H9 (cell line): ENCODE data around the gene BRD7. TPM values are rescaled to one million over a fixed set of nuclear protein-coding genes. Genes with fewer than 3 reads are reported as not detected.

ENCODE experiments used
- DNase-seq: peaks from one replicate; pipeline ENCODE4 v3.0.0-alpha.2; 2017
- H2AFZ ChIP-seq: one replicate; pipeline ENCODE4 v1.6.1; 2013; ENCODE audit warnings: mild to moderate bottlenecking, low read length, control low read depth, moderate library complexity
- H2AK5ac ChIP-seq: 2 replicates; pipeline ENCODE4 v1.6.1; 2013; ENCODE audit warnings: low read length, control low read depth, mixed read lengths; ENCODE audit not compliant: insufficient read length
- H2BK120ac ChIP-seq: one replicate; pipeline ENCODE4 v1.6.1; 2013; ENCODE audit warnings: low read depth, mild to moderate bottlenecking, low read length, control low read depth, inconsistent platforms; ENCODE audit not compliant: poor library complexity, severe bottlenecking
- H2BK12ac ChIP-seq: 2 replicates; pipeline ENCODE4 v1.6.1; 2013; ENCODE audit warnings: low read length, control low read depth, mixed read lengths, low read depth; ENCODE audit not compliant: insufficient read length
- H2BK15ac ChIP-seq: 2 replicates; pipeline ENCODE4 v1.6.1; 2013; ENCODE audit warnings: low read depth, low read length, control low read depth
- H2BK20ac ChIP-seq: one replicate; pipeline ENCODE4 v1.6.1; 2013; ENCODE audit warnings: low read depth, mild to moderate bottlenecking, low read length, control low read depth, inconsistent platforms; ENCODE audit not compliant: poor library complexity, severe bottlenecking
- H2BK5ac ChIP-seq: 2 replicates; pipeline ENCODE4 v1.6.1; 2013; ENCODE audit warnings: low read length, control low read depth, mixed read lengths; ENCODE audit not compliant: insufficient read length
- H3K14ac ChIP-seq: 2 replicates; pipeline ENCODE4 v1.6.1; 2013; ENCODE audit warnings: low read length, control low read depth; ENCODE audit not compliant: insufficient read depth
- H3K18ac ChIP-seq: 2 replicates; pipeline ENCODE4 v1.6.1; 2013; ENCODE audit warnings: low read depth, mild to moderate bottlenecking, mixed read lengths, low read length, control low read depth; ENCODE audit not compliant: insufficient read length
- H3K23ac ChIP-seq: 2 replicates; pipeline ENCODE4 v1.6.1; 2013; ENCODE audit warnings: low read length, control low read depth, mixed read lengths, low read depth; ENCODE audit not compliant: insufficient read length
- H3K23me2 ChIP-seq: 2 replicates; pipeline ENCODE4 v1.6.1; 2013; ENCODE audit warnings: low read depth, mild to moderate bottlenecking, mixed read lengths, low read length, control low read depth; ENCODE audit not compliant: insufficient read length, poor library complexity, severe bottlenecking
- H3K27ac ChIP-seq: 2 replicates; pipeline ENCODE4 v1.5.1; 2013; ENCODE audit warnings: low read length, control low read depth, mixed read lengths, low read depth; ENCODE audit not compliant: insufficient read length
- H3K27me3 ChIP-seq: 2 replicates; pipeline ENCODE4 v1.6.1; 2013; ENCODE audit warnings: low read length, control low read depth, inconsistent platforms; ENCODE audit not compliant: insufficient read depth
- H3K4ac ChIP-seq: 2 replicates; pipeline ENCODE4 v1.6.1; 2013; ENCODE audit warnings: low read depth, mild to moderate bottlenecking, control low read depth, inconsistent platforms, low read length, moderate library complexity
- H3K4me1 ChIP-seq: 2 replicates; pipeline ENCODE4 v1.6.1; 2013; ENCODE audit warnings: low read length, control low read depth, inconsistent platforms; ENCODE audit not compliant: insufficient read depth
- H3K4me2 ChIP-seq: 2 replicates; pipeline ENCODE4 v1.6.1; 2013; ENCODE audit warnings: low read length, control low read depth, mixed read lengths; ENCODE audit not compliant: insufficient read length, insufficient read depth
- H3K56ac ChIP-seq: 2 replicates; pipeline ENCODE4 v1.6.1; 2013; ENCODE audit warnings: low read depth, mild to moderate bottlenecking, mixed read lengths, low read length, control low read depth; ENCODE audit not compliant: insufficient read length
- H3K79me1 ChIP-seq: 2 replicates; pipeline ENCODE4 v1.6.1; 2013; ENCODE audit warnings: low read depth, mild to moderate bottlenecking, moderate library complexity, low read length, control low read depth, inconsistent platforms; ENCODE audit not compliant: insufficient read depth, poor library complexity, severe bottlenecking
- H3K79me2 ChIP-seq: 2 replicates; pipeline ENCODE4 v1.6.1; 2013; ENCODE audit warnings: low read length, control low read depth, inconsistent platforms; ENCODE audit not compliant: insufficient read depth
- H3K9ac ChIP-seq: 2 replicates; pipeline ENCODE4 v1.6.1; 2013; ENCODE audit warnings: low read length, control low read depth, mixed read lengths; ENCODE audit not compliant: insufficient read length; ENCODE audit errors: extremely low read depth
- H3K9me3 ChIP-seq: one replicate; pipeline ENCODE4 v1.6.1; 2013; ENCODE audit warnings: low read depth, low read length, inconsistent platforms; ENCODE audit not compliant: control insufficient read depth
- H3T11ph ChIP-seq: one replicate; pipeline ENCODE4 v1.6.1; 2013; ENCODE audit warnings: mild to moderate bottlenecking, low read length, control low read depth, inconsistent platforms
- H4K20me1 ChIP-seq: one replicate; pipeline ENCODE4 v1.6.1; 2013; ENCODE audit not compliant: control insufficient read depth, insufficient read length, insufficient read depth
- H4K5ac ChIP-seq: 2 replicates; pipeline ENCODE4 v1.6.1; 2013; ENCODE audit warnings: low read depth, mild to moderate bottlenecking, mixed read lengths, low read length, control low read depth; ENCODE audit not compliant: insufficient read length
- H4K8ac ChIP-seq: replicated peaks from 2 replicates; pipeline ENCODE4 v1.6.1; 2013; ENCODE audit warnings: low read length, control low read depth, mixed read lengths, low read depth; ENCODE audit not compliant: insufficient read length
- H4K91ac ChIP-seq: 2 replicates; pipeline ENCODE4 v1.6.1; 2013; ENCODE audit warnings: low read depth, mild to moderate bottlenecking, moderate library complexity, mixed read lengths, low read length, control low read depth; ENCODE audit not compliant: insufficient read length
- H3K27ac Mint-ChIP-seq, 3 experiments: 2 replicates in 2 of 3; 3 replicates in 1 of 3; pipeline ENCODE4 v1.8.0; 2020 to 2021; ENCODE audit warnings: mixed read lengths in 3 of 3, mild to moderate bottlenecking in 1 of 3, moderate library complexity in 1 of 3
- H3K27me3 Mint-ChIP-seq: 2 replicates; pipeline ENCODE4 v1.8.0; 2021; ENCODE audit warnings: low read depth, mild to moderate bottlenecking, moderate library complexity, mixed read lengths
- H3K36me3 Mint-ChIP-seq, 3 experiments: 2 replicates in 2 of 3; 3 replicates in 1 of 3; pipeline ENCODE4 v1.8.0; 2020 to 2021; ENCODE audit warnings: low read depth in 3 of 3, mixed read lengths in 3 of 3; ENCODE audit not compliant: insufficient read depth in 1 of 3
- H3K4me1 Mint-ChIP-seq, 2 experiments: 2 replicates each; pipeline ENCODE4 v1.8.0; 2020; ENCODE audit warnings: mixed read lengths in 2 of 2
- H3K4me3 Mint-ChIP-seq, 2 experiments: 2 replicates in 1 of 2; 3 replicates in 1 of 2; pipeline ENCODE4 v1.8.0; 2020 to 2021; ENCODE audit warnings: mild to moderate bottlenecking in 2 of 2, mixed read lengths in 2 of 2, moderate library complexity in 1 of 2
- H3K9me3 Mint-ChIP-seq, 2 experiments: 2 replicates in 1 of 2; 3 replicates in 1 of 2; pipeline ENCODE4 v1.8.0; 2020; ENCODE audit warnings: mild to moderate bottlenecking in 2 of 2, mixed read lengths in 2 of 2, moderate library complexity in 1 of 2
- WGBS: extraction: QIAGEN DNeasy Blood & Tissue Kit; methylation state at CpG from one replicate; pipeline ENCODE4 v1.1.7; 2013; ENCODE audit warnings: missing lambda C conversion rate, low lambda C conversion rate, mixed read lengths; ENCODE audit not compliant: insufficient read length; ENCODE audit errors: extremely low coverage; 5-methylcytosine and 5-hydroxymethylcytosine counted together
- total RNA-seq: library from RNA; stranded (reverse); gene quantifications from 2 replicates; pipeline ENCODE4 v1.2.1, GENCODE V29; 2021
- TF ChIP-seq, protein P1 (sequence below): fragments of 200-600 bp; sonication (generic); conservative IDR thresholded peaks from 3 replicates; pipeline ENCODE4 v1.8.0; 2021; ENCODE audit warnings: antibody characterized with exemption, mild to moderate bottlenecking

Gene BRD7
- total RNA-seq, 1 experiment from 2014 or later = 112 TPM

DNA sequence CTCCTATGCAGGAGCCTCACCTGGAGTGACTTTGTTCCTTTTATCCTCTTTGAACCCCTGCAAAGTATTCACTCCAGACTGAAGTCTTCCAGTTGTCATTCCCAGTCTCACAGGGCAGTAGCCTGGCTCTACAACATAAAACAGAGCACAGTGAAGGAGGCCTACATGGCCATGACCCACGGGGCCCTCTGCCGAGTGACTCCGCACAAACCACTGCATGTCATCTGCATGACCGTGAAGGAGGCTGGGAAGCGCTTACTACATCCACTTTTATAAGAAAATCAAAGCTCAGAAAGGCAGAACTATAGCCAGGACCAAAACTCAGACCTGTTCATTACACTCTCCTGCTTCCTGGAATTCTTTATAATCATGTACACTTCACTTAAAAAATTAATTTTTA, 42.5 kb downstream of the BRD7 start:
- Histone ChIP-seq H4K8ac (no peak overlapping the region), H3K23me2 (no peaks in the 10 kb centered on the region), H2BK15ac (no peak overlapping the region), H3K4me1 (no peaks in the 10 kb centered on the region), H3K27me3 (no peaks in the 10 kb centered on the region), H4K20me1 (no peaks in the 10 kb centered on the region), H3K14ac (no peak overlapping the region), H2AK5ac (no peak overlapping the region), H3K9ac (no peak overlapping the region), H3K79me2 (no peaks in the 10 kb centered on the region), H2AFZ (no peak overlapping the region), H2BK5ac (no peak overlapping the region), H3K4ac (no peak overlapping the region), H3K27ac (no peak overlapping the region), H3K9me3 (no peaks in the 10 kb centered on the region), H3K4me2 (no peak overlapping the region), H3K79me1 (no peaks in the 10 kb centered on the region), H3K56ac (no peak overlapping the region), H4K91ac (no peak overlapping the region), H2BK12ac (no peak overlapping the region), H3T11ph (no peak overlapping the region), H4K5ac (no peak overlapping the region), H2BK120ac (no peak overlapping the region), H3K18ac (no peak overlapping the region), H3K23ac (no peak overlapping the region), H2BK20ac (no peak overlapping the region)
- no CpG with 5 or more reads among the region's 5 CpGs for WGBS
- peaks cover 18 to 70% (median 54%) of the 10 kb centered on the region in 3 experiments; a peak in 6 of 7 replicates for H3K36me3 Mint-ChIP-seq
- H3K9me3 Mint-ChIP-seq = no peaks in the 10 kb centered on the region
- TF ChIP-seq, protein P1, sequence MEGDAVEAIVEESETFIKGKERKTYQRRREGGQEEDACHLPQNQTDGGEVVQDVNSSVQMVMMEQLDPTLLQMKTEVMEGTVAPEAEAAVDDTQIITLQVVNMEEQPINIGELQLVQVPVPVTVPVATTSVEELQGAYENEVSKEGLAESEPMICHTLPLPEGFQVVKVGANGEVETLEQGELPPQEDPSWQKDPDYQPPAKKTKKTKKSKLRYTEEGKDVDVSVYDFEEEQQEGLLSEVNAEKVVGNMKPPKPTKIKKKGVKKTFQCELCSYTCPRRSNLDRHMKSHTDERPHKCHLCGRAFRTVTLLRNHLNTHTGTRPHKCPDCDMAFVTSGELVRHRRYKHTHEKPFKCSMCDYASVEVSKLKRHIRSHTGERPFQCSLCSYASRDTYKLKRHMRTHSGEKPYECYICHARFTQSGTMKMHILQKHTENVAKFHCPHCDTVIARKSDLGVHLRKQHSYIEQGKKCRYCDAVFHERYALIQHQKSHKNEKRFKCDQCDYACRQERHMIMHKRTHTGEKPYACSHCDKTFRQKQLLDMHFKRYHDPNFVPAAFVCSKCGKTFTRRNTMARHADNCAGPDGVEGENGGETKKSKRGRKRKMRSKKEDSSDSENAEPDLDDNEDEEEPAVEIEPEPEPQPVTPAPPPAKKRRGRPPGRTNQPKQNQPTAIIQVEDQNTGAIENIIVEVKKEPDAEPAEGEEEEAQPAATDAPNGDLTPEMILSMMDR = no peak
- H3K27ac Mint-ChIP-seq = no peak overlapping the region
- peaks cover 3 to 10% of the 10 kb centered on the region in 2 experiments; a peak in 3 of 4 replicates for H3K4me1 Mint-ChIP-seq
- H3K4me3 Mint-ChIP-seq = no peak overlapping the region
- DNase-seq = no peak
- no peaks in the 10 kb centered on the region for H3K27me3 Mint-ChIP-seq
